Gastrocnemius medialis (tissue), 4 donors: ENCODE measurements around the gene SS18L1.

Experiments used
- POLR2A ChIP-seq, 2 donors: fragments of 450-650 bp; IDR thresholded peaks; one replicate each; pipeline ENCODE4 v1.6.1; 2017; ENCODE audit warnings: antibody characterized with exemption in 2 of 2, mild to moderate bottlenecking in 2 of 2, moderate library complexity in 2 of 2
- TF ChIP-seq, protein P1 (sequence below), 5 experiments: fragments of 450-650 bp in 3 of 5; fragments of 200-600 bp in 2 of 5; sonication (generic) in 2 of 5; IDR thresholded peaks in 4 of 5; conservative IDR thresholded peaks in 1 of 5; 1 replicate in 4 of 5; 2 replicates in 1 of 5; pipeline ENCODE4 v1.5.1; 2016 to 2019; ENCODE audit warnings: antibody characterized with exemption in 5 of 5, mild to moderate bottlenecking in 3 of 5, moderate library complexity in 3 of 5

DNA sequence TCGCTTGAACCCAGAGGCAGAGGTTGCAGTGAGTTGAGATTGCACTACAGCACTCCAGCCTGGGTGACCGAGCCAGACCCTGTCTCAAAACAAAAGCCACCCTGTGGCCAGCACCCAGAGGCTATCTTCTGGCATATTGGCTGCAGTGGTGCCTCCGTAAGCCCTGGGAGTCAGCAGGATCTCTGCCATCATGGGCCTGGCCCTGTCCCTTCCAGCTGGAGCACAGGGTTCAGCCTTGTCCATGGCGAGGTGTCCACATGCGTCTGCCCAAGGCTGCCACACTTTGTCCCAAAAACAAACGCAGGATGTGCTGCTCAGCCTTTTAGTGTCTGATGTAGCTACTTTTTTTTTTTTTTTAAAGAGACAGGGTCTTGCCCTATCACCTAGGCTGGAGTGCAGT lies 23.9 kb downstream of the SS18L1 start:
- TF ChIP-seq, protein P1, sequence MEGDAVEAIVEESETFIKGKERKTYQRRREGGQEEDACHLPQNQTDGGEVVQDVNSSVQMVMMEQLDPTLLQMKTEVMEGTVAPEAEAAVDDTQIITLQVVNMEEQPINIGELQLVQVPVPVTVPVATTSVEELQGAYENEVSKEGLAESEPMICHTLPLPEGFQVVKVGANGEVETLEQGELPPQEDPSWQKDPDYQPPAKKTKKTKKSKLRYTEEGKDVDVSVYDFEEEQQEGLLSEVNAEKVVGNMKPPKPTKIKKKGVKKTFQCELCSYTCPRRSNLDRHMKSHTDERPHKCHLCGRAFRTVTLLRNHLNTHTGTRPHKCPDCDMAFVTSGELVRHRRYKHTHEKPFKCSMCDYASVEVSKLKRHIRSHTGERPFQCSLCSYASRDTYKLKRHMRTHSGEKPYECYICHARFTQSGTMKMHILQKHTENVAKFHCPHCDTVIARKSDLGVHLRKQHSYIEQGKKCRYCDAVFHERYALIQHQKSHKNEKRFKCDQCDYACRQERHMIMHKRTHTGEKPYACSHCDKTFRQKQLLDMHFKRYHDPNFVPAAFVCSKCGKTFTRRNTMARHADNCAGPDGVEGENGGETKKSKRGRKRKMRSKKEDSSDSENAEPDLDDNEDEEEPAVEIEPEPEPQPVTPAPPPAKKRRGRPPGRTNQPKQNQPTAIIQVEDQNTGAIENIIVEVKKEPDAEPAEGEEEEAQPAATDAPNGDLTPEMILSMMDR (IDR thresholded peaks at IDR 0.05 in 4 of 5, conservative IDR thresholded peaks at IDR 0.05 in 1 of 5): no peak
- TF ChIP-seq POLR2A (IDR thresholded peaks at IDR 0.05): no peak
